PC-9 (cell line): Measurements from ENCODE around the gene MUCL3.

Source experiments
- CTCF ChIP-seq: fragments of 200-600 bp; sonication (generic); conservative IDR thresholded peaks from 2 replicates; pipeline ENCODE4 v1.6.1; 2017; ENCODE audit warnings: mixed run types, antibody characterized with exemption, mild to moderate bottlenecking, moderate library complexity
- EZH2 ChIP-seq: fragments of 200-600 bp; sonication (generic); IDR thresholded peaks from 2 replicates; pipeline ENCODE4 v1.8.0; 2017; ENCODE audit warnings: antibody characterized with exemption, low read depth

GRCh38 chr6:30898750-30899360 is 41.9 kb upstream of the MUCL3 start:
- TF ChIP-seq CTCF (no peak), EZH2 (no peak)
